Esophagus squamous epithelium (tissue), 4 donors: Measurements from ENCODE around the gene SUSD2.

Experiments
- CTCF ChIP-seq, 6 experiments: fragments of 450-650 bp in 4 of 6; fragments of 200-600 bp in 2 of 6; sonication (generic) in 2 of 6; IDR thresholded peaks; one replicate each; pipeline ENCODE4 v1.5.1; 2016 to 2019; ENCODE audit warnings: antibody characterized with exemption in 6 of 6, mild to moderate bottlenecking in 4 of 6, moderate library complexity in 4 of 6
- POLR2A ChIP-seq, 4 donors: fragments of 450-650 bp; IDR thresholded peaks; one replicate each; pipeline ENCODE4 v1.6.1; 2017; ENCODE audit warnings: antibody characterized with exemption in 4 of 4, mild to moderate bottlenecking in 4 of 4, moderate library complexity in 3 of 4

- TF ChIP-seq CTCF (IDR thresholded peaks at IDR 0.05) (no peak), POLR2A (IDR thresholded peaks at IDR 0.05) (no peak)
These were observed 50.8 kb downstream of the SUSD2 start for GRCh38 chr22:24232124-24232523.
